Tongue (tissue), 2 donors: ENCODE data around the gene NPHP1. TPM values are rescaled to one million over a fixed set of nuclear protein-coding genes. Genes with fewer than 3 reads are reported as not detected.
"Not testable (repeated sequence)": the region's sequence is repeated elsewhere in the genome, so short reads cannot be mapped to it uniquely, and the experiment has no call there.

Experiments
- DNase-seq: peaks from one replicate; pipeline ENCODE4 v3.0.0-alpha.2; 2015
- total RNA-seq: library from RNA; depleted of rRNA; stranded (reverse); fragments of >200 nt; gene quantifications from one replicate; pipeline ENCODE4 v1.2.3, GENCODE V29; 2014

The NPHP1 gene
- 7.5 TPM for total RNA-seq

GRCh38 chr2:110204408-110205385 is at the start of gene NPHP1:
NPHP1 (minus strand) TSS chr2:110205013; CDS start chr2:110204968, 45 bp downstream.
- peak; percentile 92 for DNase-seq

DNA sequence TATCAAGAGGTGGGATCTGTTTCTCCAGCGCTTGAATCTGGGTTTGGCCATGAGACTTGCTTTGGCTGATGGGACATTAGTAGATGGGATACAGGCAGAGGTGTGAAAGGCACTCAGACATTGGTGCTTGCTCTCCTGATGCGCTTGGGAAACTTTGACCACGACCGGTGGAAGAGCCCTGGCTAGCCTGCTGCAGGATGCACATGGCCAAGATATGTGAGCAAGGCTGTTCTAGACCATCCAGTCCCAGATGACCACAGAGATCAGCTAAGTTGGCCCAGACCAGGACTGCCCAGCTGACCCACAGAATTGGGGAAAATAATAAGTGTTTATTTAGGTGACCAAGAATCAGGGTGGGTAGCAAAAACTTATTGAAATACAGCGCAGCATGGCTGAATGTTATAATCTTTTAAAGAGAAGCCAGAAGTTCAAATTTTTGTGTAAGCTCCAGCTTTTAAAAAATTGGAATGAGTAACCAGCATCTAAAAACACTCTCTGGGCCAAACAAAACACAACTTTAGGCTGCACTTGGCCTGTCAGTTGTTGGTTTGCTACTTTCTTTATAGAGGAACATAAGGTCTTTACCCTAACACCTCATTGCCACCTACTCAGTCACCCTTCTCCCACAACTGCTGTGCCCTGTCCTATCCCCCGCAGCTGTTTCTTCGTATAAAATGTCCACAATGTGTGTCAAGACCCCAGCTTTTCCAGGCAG is 43.4 kb upstream of the NPHP1 start:
- DNase-seq, result not testable (repeated sequence)

DNA sequence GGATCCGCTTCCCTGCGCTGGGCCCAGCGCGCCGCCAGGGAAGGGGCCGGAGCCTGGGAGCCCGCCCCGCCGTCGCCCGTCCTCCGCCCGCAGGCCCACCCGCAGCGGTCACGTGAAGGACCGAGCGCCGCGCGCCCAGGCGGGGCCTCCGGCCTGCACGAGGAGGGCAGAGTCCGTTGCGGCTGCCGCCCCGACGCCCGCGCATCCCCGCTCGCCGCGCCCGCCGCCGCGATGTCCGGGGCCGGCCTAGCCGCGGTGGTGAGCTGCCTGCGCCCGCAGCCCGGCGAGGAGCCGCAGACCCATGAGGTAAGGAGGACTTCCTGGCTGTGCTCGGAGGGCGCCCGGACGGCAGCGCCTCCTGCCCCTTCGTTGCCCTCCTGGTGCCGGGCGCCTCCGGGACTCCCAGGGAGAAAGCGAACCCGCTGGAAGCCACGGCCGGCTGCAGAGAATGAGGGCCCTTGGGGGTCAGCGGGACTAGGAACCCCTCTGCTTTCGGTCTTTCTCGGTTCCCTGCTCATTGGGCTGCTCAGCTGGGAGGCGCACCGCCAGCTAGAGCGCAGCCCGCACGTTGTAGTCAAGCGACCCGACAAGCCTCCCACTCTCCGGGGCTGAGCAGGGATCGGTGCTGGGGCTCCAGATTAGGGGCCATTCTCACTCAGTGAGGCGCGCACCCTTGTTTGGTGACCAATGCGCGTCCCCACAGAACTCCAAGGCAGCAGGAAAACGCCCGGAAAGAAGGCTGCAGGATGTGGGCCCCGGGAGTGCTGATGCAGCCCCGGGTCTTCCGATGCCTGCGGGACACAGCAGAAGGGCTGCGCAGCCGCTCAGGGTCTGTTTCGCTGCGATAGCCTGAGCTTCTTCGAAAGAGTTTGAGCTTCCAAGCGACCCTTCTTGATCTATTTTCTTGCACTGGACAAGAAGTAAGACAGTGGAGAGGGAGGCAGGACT is 40.9 kb upstream of the NPHP1 start:
- not testable (repeated sequence) for DNase-seq

DNA sequence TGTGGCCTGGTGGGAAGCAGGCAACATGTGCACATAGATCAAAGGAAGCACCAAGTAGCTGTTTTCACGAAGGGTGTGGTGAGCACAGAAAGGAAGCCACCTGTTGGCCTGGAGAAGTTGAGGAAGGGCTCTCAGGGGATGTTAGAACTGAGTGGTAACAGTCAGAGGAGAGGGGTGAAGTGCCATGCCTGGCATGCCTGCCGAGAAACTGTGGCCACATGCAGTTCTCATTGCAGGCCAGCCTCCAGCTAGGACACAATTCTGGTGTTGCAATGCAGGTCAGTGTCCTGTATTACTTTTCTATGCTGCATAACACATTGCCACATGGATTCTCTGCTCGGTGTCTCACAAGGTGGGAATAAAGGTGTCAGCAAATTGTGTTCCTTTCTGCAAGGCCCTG is 38.5 kb upstream of the NPHP1 start:
- not testable (repeated sequence) for DNase-seq

GRCh38 chr2:110234514-110234913 is 29.7 kb upstream of the NPHP1 start:
- not testable (repeated sequence) for DNase-seq

GRCh38 chr2:110229886-110230285 is 25.1 kb upstream of the NPHP1 start:
- DNase-seq, result not testable (repeated sequence)

DNA sequence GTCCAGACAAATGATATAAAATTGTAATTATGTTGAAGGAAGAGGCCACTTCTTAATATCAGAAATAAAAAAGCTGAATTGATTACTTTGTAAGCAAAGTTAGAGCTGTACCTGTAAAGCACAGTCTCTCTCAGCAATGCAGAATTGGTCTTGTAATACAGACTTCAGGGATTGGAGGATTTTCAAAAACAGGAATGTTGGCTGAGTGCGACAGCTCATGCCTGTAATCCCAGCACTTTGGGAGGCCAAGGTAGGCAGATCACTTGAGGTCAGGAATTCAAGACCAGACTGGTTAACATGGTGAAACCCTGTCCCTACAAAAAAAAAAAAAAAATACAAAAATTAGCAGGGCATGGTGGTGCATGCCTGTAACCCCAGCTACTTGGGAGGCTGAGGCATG is 17.8 kb upstream of the NPHP1 start:
- not testable (repeated sequence) for DNase-seq

DNA sequence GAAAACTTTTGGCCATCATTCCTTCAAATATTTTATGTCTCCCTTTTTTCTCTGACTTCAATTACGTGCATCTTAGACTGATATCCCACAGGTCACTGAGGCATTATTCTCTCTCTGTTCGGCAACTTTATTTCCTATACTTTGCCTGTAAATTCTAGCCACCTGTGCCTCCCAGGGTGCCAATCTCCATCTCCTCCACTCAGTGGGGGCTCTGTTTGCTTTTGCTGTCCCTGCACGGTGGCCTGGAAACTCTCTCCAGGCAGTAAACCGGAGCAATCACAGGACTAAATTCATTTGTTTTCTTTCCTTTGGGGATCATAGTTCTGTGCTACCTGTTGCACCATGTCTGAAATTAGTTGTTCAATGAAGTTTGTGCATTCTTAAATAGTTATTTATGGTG is 17.1 kb upstream of the NPHP1 start:
- DNase-seq, result no peak

DNA sequence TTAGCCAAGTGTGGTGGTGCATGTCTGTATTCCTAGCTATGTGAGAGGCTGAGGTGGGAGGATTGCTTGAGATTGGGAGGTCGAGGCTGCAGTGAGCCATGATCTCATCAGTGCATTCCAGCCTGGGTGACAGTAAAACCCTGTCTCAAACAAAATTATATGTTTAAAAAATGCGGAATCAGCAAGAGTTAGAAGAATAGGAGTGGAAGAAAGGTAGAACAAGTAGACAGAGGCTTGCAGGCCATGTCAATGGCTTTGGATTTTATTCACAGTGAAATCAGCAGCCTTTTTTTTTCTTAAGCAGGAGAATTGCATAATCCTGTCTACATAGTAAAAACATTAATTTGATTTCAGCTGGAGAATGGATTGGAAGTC is 15.4 kb upstream of the NPHP1 start:
- no peak for DNase-seq

GRCh38 chr2:110219496-110220189 is 14.8 kb upstream of the NPHP1 start:
- DNase-seq, result no peak

- DNase-seq, result not testable (repeated sequence)
These were observed 14.1 kb upstream of the NPHP1 start for GRCh38 chr2:110218889-110219288.

GRCh38 chr2:110216803-110217202 is 12.0 kb upstream of the NPHP1 start:
- DNase-seq, result peak; percentile 16

DNA sequence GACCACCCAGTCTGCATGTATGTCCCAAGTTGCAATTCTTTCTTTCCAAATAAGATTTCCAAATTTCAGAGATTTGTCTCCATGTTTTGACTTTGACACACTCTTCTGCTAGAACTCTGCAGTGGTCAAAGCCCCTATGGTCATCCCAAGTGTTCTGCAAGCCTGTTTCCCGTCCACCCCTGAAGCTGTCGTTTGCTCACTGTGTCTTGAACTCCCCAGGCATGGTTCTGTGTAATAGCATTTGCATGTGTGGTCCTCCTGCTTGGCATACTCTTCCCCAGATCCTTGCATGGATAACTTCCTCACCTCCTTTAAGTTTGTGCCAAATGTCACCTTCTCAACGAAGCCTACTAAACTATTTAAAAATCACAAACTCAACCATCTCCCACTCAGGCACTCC is 11.4 kb upstream of the NPHP1 start:
- DNase-seq, result no peak

DNA sequence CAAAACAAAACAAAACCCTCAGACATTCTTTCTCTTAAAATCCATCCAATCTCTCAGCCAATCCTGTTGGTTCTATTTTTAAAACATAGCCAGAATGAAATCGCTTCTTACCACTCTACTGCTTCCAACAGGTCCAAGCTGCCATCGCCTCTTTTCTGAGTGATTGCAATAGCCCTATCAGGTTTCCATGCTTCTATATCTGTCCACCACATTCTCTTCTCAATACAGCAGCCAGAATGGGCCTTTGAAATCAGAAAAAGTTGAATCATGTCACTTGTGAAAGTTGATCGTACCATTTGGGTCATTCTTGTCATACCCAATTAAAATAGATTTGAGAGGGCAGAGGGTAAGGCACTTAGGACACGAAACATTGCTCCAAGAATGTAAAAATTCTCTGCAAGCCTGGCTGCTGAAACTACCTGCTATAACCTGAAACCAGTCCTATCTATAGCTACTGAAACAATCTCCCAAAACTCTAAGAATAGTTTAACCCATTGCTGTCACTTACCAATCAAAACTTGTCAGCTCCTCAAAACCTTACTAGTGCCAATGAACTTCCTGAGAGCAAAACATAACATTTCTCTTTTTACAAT is 10.8 kb upstream of the NPHP1 start:
- peak; percentile 35 for DNase-seq

GRCh38 chr2:110215091-110215490 is 10.3 kb upstream of the NPHP1 start:
- DNase-seq, result no peak

GRCh38 chr2:110213522-110213921 is 8.7 kb upstream of the NPHP1 start:
- DNase-seq, result not testable (repeated sequence)

DNA sequence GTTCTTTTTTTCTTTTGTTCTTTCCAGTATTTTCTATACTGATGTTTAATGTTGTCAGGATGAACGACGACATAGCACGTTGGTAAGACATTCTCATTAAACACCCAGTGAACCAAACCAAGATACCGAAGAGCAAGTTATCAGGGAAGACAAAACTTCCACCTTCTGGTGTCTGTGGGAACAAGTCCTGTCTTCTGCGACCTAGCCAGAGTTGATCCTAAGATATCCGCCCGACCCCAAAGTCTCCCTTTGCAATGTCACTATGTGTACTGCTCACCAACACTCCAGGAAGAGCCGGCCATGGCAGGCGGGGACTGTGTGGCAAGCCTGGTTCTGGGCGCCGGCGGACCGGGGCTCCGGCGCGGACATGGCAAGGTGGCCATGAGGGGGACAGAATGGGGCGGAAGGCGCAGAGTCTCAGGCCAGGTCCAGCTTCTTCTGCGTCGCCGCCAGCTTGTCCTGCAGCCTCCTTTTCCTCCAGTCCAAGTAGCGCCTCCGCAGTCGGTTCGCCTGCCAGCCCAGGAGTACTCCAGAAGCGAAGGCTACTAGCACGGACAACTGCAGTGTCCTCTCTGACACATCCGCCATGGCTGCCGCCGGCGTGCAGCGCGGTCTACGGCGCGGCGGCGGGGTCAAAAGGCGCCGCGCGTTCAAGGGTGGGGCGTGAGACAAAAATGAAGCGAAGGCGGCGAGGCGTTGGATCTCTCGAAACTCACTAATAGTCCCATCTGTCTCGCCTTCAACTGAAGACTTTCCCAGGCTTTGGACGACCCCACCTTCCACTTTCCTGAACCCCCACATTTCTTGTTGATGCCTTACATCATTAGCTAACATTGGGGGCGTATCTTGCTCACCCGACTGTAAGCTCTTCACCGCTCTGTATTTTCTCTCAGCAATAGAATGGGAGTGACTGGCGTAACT is 7.4 kb upstream of the NPHP1 start, which contains the start of gene MTLN:
Gene MTLN, minus strand, starts transcription at position 610 of the 921 bp plus-strand sequence. Its CDS starts 22 bp downstream, at position 588.
- DNase-seq, result peak; percentile 85

- no peak for DNase-seq
These were observed 1.0 kb upstream of the NPHP1 start for GRCh38 chr2:110205660-110206455.

DNA sequence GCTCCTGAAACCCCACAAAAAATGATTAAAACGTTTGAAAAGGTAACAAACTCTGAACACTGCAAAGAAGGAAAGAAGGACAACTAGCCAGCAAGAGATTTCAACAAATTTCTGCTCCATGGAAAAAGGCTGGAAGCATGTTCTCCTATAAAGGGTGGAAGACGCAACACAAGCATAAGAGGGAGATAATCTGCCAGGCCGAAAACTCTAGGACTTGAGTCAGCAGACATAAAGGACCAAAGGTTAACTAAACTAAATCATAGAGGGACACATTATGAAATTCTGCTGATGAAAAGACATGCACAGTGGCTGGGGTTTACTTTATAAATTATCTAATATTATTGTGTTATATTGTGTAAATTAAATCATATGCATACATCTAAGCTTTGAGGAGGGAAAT is 6.8 kb downstream of the NPHP1 start:
- no peak for DNase-seq
